Spleen (tissue), 7 donors: Measurements from ENCODE around the gene FAM193A.

Experiments used
- CTCF ChIP-seq, 11 experiments: fragments of 200-600 bp in 7 of 11; fragments of 450-650 bp in 4 of 11; sonication (generic) in 4 of 11; IDR thresholded peaks in 8 of 11; conservative IDR thresholded peaks in 3 of 11; 1 replicate in 7 of 11; 2 replicates in 4 of 11; pipeline versions ENCODE4 v1.4.0 to v1.8.0; 2016 to 2021; ENCODE audit warnings: antibody characterized with exemption in 11 of 11, inconsistent platforms in 4 of 11, mild to moderate bottlenecking in 1 of 11
- POLR2AphosphoS5 ChIP-seq, 3 donors: sonication (generic); formaldehyde crosslinking; IDR thresholded peaks; one replicate each; pipeline ENCODE4 v1.5.1; 2017; ENCODE audit warnings: antibody characterized with exemption in 3 of 3
- donor health status: DM: no; HTN: no; CAD: no; lungs with moderate emphysema.
- donor health status: DM: no; HTN: no; CAD: no.
- donor health status: DM: no; HTN: no; CAD: no.

GRCh38 chr4:2684486-2684885, 148.0 kb downstream of the FAM193A start:
- TF ChIP-seq CTCF (IDR thresholded peaks at IDR 0.05 in 8 of 11, conservative IDR thresholded peaks at IDR 0.05 in 3 of 11): no peak
- no peak for TF ChIP-seq POLR2AphosphoS5 (IDR thresholded peaks at IDR 0.05)
